ENCODE results near the gene SLC16A3.
"Not testable (repeated sequence)": the region's sequence is repeated elsewhere in the genome, so short reads cannot be mapped to it uniquely, and the experiment has no call there.

Gene SLC16A3

DNA sequence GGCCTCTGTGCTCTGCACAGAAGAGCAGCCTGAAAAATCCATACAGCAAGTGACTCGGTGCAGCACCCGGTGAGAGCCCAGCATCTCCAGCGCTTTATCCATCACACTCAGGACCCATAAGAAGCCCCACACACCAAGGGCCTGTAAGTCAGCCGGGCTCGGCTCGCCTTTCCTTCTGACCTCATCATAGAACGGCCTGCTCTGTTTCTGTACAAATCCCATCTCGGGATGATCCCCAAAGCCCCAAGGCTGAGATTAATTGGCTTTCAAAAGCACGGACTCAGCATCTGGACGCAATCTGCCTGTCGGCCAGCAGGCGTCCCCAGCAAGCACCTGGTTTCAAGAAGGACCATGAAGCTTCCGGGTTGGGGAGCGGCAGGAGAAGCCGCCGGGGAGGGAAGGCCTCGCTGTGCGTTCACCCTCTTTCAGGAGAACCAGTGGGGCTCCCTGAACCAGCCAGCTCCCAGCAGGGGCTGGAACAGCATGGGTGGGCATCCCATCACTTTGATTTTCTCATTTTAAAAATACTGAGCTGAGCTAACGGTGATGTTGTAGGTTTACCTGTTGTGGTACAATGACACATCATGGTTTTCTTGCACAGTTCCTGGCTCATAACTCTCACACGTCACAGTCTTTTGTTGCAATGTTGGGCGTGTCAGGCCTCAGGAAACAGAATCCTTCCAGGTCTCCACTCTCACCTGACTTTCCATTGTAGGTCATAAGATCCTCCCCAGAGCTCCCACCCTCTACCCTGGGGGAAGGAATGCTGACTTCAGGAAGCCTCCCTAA is 22.9 kb upstream of the SLC16A3 start:
- H3K4me3 ChIP-seq (ENCODE audit: low read depth, low read length): no peak overlapping the region
- TF ChIP-seq, protein P1, sequence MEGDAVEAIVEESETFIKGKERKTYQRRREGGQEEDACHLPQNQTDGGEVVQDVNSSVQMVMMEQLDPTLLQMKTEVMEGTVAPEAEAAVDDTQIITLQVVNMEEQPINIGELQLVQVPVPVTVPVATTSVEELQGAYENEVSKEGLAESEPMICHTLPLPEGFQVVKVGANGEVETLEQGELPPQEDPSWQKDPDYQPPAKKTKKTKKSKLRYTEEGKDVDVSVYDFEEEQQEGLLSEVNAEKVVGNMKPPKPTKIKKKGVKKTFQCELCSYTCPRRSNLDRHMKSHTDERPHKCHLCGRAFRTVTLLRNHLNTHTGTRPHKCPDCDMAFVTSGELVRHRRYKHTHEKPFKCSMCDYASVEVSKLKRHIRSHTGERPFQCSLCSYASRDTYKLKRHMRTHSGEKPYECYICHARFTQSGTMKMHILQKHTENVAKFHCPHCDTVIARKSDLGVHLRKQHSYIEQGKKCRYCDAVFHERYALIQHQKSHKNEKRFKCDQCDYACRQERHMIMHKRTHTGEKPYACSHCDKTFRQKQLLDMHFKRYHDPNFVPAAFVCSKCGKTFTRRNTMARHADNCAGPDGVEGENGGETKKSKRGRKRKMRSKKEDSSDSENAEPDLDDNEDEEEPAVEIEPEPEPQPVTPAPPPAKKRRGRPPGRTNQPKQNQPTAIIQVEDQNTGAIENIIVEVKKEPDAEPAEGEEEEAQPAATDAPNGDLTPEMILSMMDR (IDR thresholded peaks at IDR 0.05; ENCODE audit: low read depth, low read length): peak; percentile 90

DNA sequence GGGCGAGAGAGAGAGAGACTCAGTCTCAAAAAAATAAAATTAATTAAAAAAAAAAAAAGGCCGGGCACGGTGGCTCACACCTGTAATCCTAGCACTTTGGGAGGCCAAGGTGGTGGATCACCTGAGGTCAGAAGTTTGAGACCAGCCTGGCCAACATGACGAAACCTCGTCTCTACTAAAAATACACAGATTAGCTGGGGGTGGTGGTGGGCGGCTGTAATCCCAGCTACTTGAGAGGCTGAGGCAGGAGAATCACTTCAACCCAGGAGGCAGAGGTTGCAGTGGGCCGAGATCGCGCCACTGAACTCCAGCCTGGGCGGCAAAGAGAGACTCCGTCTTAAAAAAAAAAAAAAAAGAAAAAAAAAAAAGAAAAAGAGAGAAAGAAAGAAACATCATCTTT is 18.2 kb upstream of the SLC16A3 start:
- H3K4me3 ChIP-seq (ENCODE audit: low read depth, low read length): not testable (repeated sequence)

DNA sequence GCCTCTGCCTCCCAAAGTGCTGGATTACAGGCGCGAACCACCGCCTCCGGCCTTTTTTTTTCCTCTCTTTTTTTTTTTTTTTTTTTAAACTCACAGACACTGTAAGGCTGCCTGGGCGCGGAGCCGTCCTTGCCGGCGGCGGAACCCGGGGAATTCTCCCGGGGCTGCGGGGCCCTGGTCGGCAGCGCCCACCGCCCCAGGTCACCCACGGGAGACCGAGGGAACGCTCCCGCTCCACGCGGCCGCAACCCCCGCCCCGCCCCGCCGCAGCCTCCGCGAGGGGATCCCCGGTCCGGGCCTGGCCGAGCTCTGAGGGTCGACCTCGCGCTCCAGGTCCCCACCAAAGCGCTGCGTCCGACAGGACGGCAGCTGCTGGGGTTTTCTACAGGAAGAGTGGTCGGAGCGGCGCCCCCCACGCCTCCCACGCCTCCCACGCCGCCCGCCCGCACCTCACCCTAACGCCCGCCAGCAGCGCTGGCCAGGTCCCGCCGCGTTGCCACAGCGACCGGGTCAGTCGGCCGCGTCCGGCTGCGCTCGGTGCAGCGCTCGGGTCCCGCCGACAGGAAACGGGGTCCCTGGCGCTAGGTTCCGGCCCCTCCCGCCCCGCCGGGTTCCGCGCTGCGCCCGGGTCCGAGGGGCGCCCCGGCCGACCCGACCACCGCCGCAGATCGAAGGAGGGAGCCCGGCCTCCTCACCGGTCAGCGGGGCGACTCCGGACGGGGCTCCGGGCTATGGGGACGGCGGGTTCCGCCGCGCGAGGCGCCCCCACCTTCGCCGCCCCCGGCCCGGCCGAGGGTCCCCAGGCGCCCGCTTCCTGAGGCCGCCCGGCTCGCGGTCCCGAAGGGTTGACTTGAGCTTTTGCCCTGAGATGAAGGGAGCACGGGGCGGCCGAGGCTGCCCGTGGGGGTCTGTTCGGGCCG is 16.3 kb upstream of the SLC16A3 start, which contains the start of gene CCDC57:
Gene CCDC57, minus strand, starts transcription at position 512 of the 920 bp plus-strand sequence. CDS start 10,898 bp downstream, outside the sequence.
- H3K4me3 ChIP-seq (ENCODE audit: low read depth, low read length): peak within 1 kb of the TSS; percentile 75
- TF ChIP-seq, protein P1 (IDR thresholded peaks at IDR 0.05; ENCODE audit: low read depth, low read length): no peak

DNA sequence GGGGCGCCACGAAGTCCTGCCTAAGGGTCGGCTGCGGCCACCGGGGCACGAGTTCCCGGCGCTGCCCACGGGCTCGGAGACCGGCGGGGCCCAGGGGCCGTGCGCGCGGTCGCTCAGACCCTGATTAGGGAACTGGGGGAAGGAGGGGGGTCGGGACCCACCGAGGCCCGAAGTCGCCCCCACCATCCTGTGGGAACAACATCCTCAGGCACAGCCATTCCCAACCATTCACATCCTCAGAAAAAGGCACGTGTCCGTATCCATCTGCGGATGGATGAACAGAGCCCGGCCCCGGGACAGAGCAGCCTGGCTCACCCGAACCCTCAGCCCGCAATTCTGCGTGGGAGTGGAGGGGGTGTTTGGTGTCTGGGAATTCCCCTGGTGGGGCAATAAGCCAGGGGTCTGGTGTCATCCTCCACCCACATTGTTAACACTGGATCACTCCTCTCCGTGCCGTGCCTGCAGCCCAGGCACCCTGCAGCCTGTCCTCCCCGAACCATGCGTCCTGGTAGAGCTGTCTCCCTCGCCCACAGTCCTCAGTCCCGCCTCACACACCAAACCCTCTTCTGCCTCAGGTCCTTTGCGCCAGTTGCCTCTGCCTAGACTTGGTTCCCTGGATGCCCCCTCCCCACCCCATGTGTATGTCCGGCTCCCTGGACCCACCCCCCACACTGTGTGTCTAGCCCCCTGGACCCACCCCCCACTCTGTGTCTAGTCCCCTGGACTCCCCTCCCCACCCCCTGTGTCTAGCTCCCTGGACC is 15.4 kb upstream of the SLC16A3 start:
- TF ChIP-seq, protein P1 (IDR thresholded peaks at IDR 0.05; ENCODE audit: low read depth, low read length): no peak
- peak overlapping the region; percentile 75 for H3K4me3 ChIP-seq (ENCODE audit: low read depth, low read length)

DNA sequence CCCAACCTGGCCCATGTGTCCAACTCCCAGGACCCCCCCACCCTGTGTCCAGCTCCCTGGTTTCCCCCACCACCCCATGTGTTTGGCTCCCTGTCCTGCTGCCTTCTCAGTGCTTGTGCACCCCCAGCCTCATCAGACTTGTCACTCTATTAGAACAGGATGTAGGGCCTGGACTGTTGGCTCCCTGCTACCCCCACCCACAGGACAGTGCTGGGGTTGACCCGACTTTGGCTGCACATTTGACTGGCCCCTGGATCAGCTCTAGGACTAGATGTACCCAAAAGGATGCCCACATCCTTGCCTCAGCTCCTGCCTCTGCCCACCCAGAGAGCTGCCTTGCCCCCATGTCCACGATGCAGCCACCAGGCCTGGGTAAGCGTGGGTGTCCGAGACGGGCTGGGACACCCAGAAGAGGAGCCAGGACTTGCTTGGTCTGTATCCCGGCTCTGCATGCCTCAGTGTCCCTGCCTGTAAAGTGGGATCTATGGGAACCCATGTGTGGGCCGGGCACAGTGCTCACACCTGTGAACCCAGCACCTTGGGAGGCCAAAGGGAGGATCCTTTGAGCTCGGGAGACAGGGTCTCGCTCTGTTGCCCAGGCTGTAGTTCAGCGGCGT is 14.7 kb upstream of the SLC16A3 start:
- H3K4me3 ChIP-seq (ENCODE audit: low read depth, low read length): no peak overlapping the region

DNA sequence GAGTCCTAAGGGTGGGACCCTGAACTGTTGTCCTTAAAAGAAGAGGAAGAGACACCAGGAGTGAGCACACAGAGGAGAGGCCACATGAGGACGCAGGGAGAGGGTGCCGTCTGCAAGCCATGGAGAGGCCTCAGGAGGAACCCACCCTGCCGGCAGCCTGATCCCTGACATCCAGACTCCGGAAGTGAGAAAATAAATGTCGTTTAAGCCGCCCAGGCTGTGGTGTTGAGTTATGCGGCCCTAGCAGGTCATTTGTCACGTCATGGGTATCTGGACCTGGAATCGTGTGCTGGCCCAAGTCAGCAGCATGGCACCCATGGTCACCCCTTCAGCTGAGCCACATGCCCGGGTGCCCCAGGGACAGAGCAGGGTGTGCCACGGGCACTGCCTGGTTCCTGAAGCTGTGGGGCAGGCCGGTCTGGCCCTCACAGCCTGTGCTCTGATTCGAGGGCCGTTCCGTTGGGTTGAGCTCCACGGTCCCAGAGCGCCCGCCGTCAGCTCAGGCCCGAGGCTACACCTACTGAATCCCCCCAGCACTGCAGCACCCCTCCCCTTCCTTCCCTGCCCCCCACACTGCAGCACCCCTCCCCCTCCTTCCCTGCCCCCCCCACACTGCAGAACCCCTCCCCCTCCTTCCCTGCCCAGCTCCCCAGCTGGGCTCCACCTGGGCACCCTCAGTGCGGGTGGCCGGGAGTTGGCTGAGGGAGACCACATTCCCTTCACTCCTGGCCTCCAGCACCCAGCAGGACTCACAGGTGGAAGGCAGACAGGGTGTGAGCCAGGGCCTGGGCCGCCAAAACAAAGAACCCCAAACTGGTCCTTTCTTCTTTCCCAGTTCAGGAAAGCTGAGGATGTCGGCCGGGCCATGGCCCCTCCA is 13.5 kb upstream of the SLC16A3 start:
- H3K4me3 ChIP-seq (ENCODE audit: low read depth, low read length): no peak overlapping the region
- TF ChIP-seq, protein P1 (IDR thresholded peaks at IDR 0.05; ENCODE audit: low read depth, low read length): no peak

More for the DNA sequence above, 14.7 kb upstream of the SLC16A3 start:
- TF ChIP-seq, protein P1 (IDR thresholded peaks at IDR 0.05; ENCODE audit: low read depth, low read length): no peak
